HG02763 (cell line): ENCODE measurements around the gene NPHS2.

Experiments used
- ATAC-seq: cut with Tn5 transposase; IDR thresholded peaks from one replicate; pipeline ENCODE4 v1.9.1; 2021; ENCODE audit warnings: mild to moderate bottlenecking, moderate library complexity; ENCODE audit not compliant: unreplicated experiment

NPHS2 gene

DNA sequence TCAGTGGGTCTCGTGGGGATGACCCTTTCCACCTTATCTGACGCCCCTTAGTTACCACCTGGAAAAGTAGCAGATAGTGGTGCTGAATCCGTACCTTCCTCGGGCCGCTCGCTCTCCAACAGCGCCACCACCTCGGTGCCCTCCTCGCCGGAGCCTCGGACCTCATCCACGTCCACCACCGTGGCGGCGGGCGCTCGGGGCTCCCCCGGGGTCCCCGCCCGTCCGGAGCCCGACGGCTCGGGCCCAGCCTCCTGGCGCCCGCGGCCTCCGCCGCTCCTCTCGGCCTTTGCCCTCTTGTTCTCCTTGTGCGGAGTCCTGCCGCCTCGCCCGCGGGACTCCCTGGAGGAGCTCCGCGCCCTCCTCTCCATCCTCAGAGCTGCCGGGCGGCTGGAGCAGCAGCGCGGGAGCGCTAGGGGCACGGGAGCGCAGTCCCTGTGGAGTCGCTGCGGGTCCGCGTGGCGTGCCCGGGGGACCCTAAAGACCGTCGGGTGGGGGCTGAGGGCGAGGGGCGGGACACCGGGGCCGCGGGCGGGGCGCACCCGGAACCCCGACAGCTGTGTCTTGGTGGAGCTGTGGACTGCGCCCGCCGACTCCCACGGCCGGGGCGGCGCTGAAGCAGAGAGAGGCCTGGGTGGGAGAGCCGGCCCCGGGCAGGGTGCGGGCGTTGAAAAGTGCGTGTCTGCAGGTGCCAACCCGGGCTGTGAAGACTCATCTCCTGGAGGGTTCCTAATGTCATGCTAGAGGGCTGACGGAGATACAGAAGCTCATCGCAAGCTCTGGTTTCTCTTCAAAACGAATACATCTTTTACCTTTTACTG, at the start of gene NPHS2:
NPHS2 (minus strand) TSS at position 452 of the 818 bp plus-strand sequence; CDS start at position 368, 84 bp downstream.
- no peak for ATAC-seq

DNA sequence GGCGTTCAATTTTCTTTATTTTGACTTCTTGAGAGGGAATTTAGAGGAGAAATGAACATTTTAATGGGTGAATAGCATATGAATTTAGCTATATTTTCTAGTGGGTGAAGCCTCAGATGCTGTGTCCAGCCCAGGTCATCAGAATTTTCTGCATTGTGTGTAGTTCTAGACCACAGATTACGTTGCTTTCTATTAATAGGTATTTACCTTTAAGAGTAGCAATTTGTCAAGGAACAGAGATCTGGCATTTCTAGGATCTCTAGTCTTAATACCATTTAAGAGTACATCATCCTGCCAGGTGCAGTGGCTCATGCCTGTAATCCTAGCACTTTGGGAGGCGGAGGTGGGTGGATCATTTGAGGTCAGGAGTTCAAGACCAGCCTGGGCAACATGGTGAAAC, 36.6 kb upstream of the NPHS2 start:
- ATAC-seq: no peak

DNA sequence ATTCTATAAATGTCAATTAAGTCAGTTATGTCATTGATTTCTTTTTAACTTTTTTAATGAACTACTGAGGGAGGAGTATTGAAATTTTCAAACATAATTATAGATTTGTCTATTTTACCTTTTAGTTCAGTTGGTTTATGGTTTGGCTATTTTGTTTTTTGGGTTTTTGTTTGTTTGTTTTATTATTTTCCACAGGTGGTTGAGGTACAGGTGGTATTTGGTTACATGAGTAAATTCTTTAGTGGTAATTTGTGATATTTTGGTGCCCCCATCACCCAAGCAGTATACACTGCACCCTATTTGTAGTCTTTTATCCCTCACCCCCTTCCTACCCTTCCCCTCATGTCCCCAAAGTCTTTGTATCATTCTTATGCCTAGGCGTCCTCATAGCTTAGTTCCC, 25.3 kb upstream of the NPHS2 start:
- no peak for ATAC-seq

DNA sequence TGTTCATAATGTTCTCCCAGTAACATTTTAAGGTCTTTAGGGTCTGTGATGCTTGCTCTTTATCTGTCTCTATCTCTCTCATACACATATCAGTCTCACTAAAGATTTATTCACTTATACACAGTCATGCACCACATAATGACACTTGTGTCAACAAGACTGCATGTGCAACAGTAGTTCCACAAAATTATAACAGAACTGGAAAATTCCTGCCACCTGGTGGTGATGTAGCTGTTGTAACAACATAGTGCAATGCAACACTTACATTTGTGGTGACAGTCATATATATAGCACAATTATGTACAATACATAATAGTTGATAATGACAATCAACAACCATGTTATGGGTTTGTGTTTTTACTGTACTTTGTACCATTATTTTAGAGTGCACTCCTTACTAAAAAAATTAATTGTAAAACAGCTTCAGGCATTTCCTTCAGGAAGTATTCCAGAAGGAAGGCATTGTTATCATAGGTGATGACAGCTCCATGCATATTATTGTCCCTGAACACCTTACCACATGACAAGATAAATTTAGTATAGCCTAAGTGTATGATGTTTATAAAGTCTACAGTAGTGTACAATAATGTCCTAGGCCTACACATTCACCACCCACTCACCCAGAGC, 24.0 kb upstream of the NPHS2 start:
- ATAC-seq: no peak

DNA sequence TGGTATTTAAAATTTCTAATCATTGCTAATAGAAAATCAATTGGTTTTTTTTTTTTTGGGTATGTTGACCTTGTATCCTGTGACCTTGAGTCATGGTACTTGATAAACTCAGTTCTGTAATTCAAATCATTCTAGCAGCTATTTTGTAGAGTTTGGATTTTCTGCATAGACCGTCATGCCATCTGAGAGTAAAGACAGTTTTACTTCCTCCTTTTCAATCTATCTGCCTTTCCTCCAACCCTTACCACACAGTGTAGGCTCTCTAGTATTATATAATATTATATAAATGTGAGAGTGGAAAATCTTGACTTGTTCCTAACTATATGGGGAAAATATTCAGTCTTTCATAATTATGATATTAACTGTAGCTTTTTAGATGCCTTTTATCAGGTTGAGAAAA, 22.9 kb upstream of the NPHS2 start:
- no peak for ATAC-seq

DNA sequence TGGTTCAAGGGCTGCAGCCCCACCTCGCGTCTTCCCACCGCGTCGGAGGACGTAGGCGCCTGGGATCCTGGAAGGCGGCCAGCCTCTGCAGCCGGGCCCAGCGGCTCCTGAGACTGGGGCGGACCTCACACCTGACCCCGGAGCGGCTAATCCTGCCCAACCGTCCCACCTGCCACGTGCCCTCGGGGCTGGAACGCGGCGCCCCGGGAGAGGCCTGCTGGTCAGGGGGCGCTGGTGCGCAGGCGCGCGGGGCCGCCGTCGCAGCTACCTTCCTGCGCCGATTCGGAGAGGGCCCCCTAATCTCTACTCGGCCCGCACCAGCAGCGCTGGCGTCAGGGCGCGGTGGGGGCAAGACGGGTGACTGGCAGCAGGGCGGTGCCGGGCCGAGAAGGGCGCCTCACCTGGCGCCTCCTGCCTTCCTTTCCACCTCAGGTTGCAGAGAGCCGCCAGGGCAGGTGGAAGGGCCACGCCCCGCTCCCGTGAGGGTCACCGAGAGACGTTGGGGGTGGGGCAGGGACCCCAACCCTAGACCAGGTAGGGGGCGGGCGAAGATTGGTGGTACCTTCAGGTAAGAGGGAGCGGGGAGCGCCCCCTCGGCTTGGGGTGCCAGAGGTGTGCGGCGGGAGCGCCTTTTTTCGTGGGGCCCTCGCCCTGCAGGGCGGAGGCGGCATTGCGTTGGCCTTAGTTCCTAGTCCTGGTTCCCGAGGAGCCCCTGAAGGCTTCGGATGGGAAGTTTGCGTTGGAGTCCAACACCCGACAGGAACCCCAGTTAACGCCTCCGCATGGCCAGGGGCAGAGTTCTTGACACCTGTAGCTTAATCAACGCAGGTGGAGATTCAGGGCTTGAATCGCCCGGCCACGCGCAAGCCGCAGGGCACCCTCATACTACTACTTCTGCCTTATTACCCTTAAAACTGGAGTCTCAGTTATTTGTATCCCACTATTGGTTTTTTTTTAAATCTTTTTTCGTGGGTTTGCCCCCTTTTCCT, 16.1 kb upstream of the NPHS2 start, which contains the start of gene TDRD5:
TDRD5 (plus strand) TSS at position 241 of the 989 bp plus-strand sequence. CDS start 784 bp downstream, outside the sequence.
- ATAC-seq: no peak

DNA sequence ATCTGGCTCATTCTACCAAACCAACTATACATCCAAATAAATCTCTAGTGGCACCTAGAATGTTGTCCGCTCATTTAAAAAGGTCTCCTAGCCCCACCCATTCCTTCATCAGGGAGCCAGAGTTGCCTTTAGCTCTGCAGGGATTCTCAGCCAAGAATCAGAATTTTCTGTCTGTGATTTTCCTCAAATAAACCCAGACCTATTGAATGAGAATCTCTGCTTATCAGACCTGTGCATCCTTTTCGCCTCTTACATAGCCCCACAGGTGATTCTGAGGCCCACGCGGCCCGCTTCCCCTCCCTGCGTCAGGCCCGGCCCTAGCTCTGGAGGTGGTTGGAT, 15.5 kb upstream of the NPHS2 start:
- ATAC-seq: no peak

DNA sequence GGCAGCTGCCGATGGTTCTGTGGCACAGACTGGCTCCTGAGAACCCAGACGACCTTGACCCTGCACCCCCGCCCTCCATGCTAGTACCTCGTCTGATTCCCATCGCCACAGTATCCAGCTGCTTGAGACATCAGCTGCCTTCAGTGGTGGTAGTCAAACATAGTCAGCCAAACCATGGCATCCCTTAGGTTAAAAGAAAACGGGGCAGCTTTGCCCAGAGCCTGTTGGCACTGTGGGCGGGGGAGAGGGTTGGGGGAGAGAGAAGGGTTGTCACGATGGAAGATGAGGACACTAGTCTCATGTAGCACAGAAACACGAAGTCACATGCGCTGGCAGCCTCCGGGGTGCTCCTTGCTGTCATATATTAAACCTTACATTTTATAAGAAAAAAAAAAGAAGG, 14.9 kb upstream of the NPHS2 start:
- no peak for ATAC-seq

DNA sequence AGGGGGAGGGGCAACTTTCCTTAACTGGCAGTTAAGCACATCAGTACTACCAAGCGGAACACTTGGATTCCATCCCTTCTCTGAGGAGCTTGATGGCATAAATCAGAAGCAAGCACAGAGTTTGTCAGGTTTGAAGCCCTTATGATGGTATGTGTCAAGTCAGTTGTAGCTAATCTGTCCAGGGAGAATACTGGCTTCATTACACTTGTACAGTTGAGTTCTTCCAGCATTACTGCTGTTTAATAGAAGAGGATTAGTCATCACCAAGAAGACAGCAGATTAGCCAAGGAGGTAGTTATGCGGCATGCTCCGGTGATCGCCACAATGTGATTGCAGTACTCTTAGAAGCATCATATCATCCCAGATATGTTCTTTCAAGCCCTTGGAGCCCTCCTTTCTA, 13.8 kb upstream of the NPHS2 start:
- ATAC-seq: no peak

DNA sequence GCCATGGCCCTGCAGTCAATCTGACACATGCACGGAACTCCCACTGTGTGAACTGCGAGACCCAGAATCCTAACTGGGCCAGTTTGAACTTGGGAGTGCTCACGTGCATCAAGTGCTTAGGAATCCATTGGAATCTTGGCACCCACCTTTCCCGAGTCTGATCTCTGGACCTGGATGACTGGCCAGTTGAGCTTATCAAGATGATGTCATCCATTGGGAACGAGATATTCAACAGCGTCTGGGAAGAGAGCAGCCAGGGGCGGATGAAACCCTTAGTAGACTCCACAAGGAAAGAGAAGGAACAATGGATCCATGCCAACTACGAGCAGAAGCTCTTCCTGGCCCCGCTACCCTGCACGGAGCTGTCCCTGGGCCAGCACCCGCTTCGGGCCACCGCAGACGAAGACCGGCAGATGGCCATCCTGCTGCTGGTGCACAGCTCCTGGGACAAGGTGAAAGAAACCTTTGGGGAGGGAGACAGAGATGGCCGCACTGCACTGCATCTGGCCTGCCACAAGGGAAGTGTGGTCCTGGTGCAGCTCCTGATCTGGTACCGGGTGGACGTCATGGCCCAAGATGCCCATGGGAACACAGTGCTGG, 12.8 kb upstream of the NPHS2 start:
- no peak for ATAC-seq

DNA sequence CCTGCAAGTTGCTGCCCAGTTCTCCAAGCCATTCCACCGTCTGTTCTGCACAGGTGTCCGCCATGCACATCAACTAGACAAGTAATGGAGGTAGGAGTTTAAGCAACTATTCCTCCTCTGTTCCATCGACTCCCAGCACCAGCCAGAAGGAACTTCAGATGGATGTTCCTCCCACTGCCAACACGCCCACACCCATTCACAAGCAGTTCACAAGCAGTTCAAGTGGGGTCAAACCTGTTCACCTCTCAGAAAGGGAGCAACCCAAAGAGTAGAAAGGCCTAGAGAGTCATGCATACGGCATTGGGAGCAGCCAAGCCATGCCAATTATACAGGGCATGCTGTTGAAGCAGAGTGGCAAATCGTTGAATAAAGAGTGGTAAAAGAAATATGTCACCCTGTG, 11.6 kb upstream of the NPHS2 start:
- ATAC-seq: no peak

DNA sequence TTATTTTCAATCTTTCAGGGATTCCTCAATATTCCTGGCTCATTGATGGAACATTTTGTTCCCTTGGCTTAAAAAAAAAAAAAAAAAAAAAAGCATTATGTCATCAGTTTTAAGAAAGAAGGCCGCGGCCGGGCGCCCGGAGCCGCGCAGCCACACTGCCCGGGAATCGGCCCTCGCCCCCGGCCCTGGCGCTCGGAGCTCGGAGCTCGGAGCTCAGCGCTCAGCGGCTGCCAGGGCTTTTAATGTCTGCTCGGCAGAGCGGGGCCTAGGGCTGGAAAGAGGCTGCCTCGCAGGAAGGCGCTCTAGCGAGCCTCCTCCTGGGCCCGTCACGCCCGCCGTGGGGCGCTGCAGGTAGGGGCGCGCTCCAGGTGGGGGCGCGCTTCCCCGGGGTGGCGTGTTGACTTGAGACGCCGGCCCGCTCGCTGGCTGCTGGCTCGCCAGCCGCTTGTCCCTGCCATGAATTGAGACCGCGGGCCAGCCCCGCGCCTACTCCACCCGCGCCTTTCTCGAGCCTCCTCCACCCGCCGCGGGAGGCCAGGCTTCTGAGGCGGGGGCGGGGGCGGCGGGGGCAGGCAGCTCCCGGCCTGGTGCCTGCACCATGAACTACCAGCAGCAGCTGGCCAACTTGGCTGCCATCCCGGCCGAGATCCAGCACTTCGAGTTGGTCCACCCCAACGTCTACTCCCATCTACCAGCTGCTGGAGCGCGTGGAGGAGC, 10.5 kb upstream of the NPHS2 start:
- ATAC-seq: no peak

DNA sequence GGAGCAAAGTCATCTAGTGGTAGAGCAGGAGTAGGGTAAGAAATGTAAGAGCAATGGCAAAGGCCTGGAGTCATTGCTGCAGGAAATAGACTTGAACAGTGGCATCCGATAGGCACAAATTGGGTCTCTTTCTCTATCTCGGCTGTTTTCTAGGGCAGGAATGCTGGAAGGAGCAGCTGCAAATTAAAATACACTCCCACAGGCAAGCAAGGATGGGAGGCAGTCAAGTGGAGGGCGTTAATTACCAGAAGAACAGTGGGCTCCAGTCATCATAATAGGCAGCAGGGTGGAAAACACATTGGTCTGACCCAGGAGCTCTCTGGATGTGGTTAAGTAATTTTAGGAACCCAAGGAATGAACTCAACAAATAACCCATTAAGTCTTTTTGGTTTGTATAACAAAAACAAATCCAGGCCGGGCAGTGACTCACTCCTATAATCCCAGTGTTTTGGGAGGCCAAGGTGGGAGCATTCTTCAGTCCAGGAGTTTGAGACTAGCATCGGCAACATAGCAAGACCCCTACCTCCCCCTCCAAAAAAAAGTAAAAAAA, 8.1 kb upstream of the NPHS2 start:
- no peak for ATAC-seq

DNA sequence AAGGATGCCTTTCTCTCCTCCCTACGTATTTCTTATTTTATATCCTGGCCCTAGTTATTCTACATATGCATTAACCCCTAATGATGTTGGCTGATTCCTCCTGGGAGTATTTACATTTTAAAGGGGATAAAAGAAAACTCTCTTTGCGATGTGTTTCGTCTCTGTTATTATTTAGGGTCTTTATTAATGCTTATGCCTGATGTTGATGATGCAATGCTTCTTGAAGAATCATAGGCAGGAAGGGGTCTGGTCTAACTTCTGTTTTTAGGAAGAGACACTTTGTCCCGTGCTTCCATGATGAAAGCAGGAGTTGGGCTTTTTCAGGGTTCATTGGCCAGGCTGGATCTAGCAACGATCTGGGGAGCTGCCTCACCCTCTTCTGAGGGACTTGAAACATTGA, 761 bp upstream of the NPHS2 start:
- ATAC-seq: no peak

DNA sequence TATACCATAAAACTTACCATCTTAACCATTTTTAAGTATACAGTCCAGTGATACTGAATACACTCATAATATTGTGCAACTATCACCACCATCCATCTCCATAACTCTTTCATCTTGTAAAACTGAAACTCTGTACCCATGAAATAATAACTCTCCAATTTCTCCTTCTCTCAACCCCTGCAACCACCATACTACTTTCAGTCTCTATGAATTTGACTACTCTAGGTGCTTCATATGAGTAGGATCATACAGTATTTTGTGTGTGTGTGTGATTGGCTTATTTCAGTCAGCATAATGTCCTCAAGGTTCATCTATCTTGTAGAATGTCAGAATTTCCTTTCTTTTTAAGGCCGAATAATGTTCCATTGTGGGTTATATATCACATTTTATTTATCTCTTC, 17.7 kb downstream of the NPHS2 start:
- no peak for ATAC-seq

DNA sequence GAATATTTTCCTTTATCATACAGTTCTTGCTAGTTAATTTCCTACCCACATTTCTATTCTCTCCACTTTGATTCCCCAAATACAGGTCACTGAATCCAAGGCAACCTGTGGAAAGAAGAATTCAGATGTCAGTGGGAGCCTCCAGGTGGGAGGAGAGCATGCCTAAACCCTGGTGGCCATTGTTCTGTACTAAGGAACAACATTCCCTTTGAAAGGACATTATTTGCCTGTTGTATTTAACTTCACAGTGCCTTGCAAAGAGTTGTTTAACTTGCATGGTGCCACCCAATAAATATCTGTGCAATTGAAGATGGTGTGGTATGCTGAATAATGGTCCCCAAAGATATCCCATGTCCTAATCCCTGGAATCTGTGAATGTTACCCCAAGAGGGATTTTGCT, 21.3 kb downstream of the NPHS2 start:
- no peak for ATAC-seq

DNA sequence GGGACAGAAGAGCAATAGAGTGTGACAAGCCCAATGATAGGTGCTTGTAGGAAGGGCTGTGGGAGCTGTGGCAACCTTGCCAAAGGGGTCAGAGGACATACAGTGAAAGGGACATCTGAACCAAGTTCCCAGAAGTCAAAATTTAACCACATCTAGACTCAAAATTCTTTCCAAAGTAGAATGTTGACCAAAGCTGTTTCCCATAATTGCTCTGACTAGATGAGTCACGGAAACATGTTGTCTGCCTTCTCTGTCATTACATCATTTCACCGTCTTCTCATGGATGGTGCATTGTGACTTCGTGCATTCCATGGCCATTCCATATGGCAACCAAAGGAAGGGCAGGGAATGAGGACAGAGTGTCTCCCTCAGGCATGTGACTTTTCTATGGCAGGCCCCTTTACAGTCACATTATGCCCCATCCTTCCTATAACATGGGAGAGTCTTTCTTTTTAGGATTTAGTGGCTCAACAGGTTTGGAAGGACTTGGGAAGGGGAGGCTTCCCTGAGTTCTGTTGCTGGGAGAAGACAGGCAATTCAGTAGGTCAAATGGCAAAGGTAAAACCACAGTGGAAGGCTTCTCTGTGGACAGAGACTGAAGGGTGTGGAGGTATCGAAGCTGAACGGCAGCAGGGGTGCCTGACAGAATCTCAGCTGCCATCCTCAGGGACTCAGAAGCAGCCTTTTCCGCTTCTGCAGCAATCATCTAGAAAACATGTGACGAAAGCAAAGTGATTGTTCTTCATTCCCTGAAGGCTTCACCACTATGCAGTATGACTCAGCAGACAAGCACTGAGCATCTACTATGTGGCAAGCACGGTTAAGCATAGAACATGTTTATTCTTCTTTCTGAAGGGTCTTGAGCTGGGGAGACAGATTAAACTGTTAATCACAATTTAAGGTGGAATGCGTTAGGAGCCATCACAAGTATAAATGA, 24.7 kb downstream of the NPHS2 start:
- ATAC-seq: no peak

DNA sequence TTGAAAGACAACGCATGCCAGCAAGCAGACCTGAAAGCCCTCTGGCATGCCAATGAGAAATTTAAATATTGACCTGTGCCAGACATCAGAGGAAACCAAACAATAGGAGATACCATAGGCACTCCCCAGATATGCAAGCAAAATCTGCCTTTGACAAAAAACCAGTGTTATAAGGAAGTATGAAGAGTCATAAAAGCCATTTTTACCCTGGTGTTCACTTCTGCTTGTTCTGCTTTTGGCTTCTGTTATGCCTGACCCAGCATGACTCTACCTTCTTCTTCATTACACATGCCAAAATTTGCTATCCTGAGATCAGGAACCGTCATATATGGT, 26.4 kb downstream of the NPHS2 start:
- no peak for ATAC-seq
